HG02763 (cell line): Measurements from ENCODE around the gene IGSF10.
"Not testable (repeated sequence)": the region's sequence is repeated elsewhere in the genome, so short reads cannot be mapped to it uniquely, and the experiment has no call there.

Source experiments
- ATAC-seq: cut with Tn5 transposase; IDR thresholded peaks from one replicate; pipeline ENCODE4 v1.9.1; 2021; ENCODE audit warnings: mild to moderate bottlenecking, moderate library complexity; ENCODE audit not compliant: unreplicated experiment

IGSF10 gene, protein sequence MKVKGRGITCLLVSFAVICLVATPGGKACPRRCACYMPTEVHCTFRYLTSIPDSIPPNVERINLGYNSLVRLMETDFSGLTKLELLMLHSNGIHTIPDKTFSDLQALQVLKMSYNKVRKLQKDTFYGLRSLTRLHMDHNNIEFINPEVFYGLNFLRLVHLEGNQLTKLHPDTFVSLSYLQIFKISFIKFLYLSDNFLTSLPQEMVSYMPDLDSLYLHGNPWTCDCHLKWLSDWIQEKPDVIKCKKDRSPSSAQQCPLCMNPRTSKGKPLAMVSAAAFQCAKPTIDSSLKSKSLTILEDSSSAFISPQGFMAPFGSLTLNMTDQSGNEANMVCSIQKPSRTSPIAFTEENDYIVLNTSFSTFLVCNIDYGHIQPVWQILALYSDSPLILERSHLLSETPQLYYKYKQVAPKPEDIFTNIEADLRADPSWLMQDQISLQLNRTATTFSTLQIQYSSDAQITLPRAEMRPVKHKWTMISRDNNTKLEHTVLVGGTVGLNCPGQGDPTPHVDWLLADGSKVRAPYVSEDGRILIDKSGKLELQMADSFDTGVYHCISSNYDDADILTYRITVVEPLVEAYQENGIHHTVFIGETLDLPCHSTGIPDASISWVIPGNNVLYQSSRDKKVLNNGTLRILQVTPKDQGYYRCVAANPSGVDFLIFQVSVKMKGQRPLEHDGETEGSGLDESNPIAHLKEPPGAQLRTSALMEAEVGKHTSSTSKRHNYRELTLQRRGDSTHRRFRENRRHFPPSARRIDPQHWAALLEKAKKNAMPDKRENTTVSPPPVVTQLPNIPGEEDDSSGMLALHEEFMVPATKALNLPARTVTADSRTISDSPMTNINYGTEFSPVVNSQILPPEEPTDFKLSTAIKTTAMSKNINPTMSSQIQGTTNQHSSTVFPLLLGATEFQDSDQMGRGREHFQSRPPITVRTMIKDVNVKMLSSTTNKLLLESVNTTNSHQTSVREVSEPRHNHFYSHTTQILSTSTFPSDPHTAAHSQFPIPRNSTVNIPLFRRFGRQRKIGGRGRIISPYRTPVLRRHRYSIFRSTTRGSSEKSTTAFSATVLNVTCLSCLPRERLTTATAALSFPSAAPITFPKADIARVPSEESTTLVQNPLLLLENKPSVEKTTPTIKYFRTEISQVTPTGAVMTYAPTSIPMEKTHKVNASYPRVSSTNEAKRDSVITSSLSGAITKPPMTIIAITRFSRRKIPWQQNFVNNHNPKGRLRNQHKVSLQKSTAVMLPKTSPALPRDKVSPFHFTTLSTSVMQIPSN (N-terminal part only)

GRCh38 chr3:151460774-151461450 lies at the start of gene IGSF10:
Gene IGSF10, minus strand, starts transcription at chr3:151461061. Its CDS starts 2,352 bp downstream, at chr3:151458709.
- no peak for ATAC-seq

GRCh38 chr3:151509468-151510135 lies 48.7 kb upstream of the IGSF10 start:
- ATAC-seq: not testable (repeated sequence)

GRCh38 chr3:151504606-151505005 lies 43.7 kb upstream of the IGSF10 start:
- ATAC-seq: no peak

DNA sequence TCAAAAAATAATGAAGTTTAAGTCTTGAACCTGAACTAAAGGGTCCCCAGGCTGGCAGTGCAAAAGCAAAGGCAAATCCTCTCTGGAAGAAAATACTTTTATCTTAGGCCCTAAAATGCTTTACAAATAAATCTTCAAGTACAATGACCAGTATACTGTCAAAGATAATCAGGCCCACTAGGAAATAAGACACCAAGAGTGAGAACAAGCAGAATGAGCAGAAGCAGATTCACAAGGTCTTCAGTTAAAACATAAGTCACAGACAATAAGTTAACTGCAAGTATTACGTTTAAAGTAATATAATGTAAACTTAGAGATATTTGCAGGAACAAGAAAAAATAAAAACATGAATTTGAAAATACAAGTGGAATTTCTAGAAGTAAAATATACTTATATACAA lies 42.2 kb upstream of the IGSF10 start:
- ATAC-seq: no peak

DNA sequence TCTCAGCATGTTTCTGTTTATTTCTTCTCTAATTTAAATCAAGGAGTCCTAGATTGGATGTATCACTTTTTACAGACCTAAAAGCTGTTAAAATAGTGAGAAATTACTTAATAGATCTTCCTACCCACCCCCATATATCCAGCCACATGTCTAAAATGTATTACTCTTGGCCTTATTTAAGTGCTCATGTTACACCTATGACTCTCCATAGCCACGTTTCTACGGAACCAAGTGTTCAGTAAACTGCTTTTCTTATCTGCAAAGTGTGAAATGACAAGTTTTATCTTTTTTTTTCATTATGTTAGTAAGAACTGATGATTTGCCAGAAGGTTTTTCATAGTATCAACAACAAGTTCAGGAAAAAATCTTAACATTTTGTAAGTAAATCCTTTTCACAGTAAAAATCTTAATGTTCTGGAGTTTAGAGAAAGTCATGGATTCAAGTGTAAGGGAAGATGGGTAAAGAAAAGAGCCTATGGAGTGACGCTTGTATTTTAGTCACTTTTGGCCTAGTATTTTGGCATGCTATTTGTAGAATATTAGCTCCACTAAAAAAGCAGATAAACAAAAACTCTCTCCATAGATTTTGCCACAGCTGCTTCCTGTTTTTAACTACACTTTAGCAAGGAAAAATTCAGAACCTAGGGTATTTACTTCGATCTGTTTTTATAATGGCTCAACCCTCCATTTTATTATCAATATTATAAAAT lies 41.2 kb upstream of the IGSF10 start:
- ATAC-seq: no peak

- ATAC-seq: no peak
Measured at GRCh38 chr3:151501171-151501922, 40.5 kb upstream of the IGSF10 start.

- ATAC-seq: no peak
Measured at GRCh38 chr3:151499168-151499567, 38.3 kb upstream of the IGSF10 start.

DNA sequence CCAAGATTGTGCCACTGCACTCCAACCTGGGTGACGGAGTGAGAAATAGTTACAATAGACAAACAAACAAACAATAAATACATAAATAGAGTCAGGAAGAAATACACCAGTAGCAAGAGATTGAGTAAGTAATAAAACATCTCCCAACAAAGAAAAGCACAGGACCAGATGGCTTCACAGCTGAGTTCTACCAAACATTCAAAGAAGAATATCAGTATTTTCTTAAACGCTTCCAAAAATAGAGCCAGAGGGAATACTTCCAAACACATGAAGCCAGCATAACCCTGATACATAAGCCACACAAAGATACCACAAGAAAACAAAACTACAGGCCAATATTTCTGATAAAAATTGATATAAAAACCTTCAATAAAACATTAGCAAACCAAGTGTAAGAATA lies 30.7 kb upstream of the IGSF10 start:
- ATAC-seq: no peak

DNA sequence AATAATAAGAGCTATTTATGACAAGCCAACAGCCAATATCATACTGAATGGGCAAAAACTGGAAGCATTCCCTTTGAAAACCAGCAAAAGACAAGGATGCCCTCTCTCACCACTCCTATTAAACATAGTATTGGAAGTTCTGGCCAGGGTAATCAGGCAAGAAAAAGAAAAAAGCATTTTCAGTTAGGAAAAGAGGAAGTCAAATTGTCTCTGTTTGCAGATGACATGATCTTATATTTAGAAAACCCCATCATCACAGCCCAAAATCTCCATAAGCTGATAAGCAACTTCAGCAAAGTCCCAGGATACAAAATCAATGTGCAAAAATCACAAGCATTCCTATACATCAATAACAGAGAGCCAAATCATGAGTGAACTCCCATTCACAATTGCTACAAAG lies 27.0 kb upstream of the IGSF10 start:
- ATAC-seq: not testable (repeated sequence)

DNA sequence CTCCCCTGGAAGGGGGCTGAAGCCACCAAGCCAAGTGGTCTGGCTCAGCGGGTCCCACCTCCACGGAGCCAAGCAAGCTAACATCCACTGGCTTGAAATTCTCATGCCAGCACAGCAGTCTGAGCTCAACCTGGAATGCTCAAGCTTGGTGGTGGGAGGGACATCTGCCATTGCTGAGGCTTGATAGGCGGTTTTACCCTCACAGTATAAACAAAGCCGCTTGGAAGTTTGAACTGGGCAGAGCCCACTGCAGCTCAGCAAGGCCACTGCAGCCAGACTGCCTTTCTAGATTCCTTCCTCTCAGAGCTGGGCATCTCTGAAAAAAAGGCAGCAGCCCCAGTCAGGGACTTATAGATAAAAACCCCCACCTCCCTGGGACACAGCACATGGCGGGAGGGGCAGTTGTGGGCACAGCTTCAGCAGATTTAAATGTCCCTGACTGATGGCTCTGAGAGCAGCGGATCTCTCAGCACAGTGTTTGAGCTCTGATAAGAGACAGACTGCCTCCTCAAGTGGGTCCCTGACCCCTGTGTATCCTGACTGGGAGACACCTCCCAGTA lies 23.2 kb upstream of the IGSF10 start:
- no peak for ATAC-seq

DNA sequence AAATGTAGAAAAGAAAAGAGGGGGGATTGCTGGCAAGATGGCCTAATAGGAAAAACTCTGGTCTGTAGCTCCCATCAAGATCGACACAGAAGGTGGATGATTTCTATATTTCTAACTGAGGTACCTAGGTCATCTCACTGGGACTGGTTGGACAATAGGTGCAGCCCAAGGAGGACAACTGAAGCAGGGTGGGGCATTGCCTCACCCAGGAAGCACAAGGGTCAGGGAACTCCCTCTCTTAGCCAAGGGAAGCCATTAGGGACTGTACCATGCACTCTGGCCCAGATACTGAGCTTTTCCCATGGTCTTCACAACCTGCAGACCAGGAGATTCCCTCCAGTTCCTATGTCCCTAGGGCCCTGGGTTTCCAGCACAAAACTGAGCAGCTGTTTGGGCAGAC lies 22.6 kb upstream of the IGSF10 start:
- ATAC-seq: no peak

- ATAC-seq: no peak
Measured at GRCh38 chr3:151480492-151480891, 19.6 kb upstream of the IGSF10 start.

DNA sequence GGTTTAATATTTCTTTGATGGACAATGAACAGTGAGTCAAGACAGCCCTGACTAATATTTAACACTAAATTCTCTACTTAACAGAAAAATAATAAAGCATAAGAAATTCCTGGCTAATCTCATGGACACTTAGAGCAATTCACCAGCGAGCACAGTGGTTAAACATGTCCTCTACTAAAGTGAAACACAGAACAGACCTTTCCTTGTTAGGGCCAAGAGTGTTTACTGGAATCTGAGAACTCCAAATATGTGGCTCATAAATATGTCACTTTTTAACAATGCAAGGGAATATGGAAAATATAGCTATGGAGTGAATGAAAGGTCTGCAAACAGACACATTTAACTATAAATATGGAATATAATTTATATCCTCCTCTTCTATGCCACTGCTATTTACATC lies 18.6 kb upstream of the IGSF10 start:
- no peak for ATAC-seq

GRCh38 chr3:151478335-151478697 lies 17.5 kb upstream of the IGSF10 start:
- no peak for ATAC-seq

DNA sequence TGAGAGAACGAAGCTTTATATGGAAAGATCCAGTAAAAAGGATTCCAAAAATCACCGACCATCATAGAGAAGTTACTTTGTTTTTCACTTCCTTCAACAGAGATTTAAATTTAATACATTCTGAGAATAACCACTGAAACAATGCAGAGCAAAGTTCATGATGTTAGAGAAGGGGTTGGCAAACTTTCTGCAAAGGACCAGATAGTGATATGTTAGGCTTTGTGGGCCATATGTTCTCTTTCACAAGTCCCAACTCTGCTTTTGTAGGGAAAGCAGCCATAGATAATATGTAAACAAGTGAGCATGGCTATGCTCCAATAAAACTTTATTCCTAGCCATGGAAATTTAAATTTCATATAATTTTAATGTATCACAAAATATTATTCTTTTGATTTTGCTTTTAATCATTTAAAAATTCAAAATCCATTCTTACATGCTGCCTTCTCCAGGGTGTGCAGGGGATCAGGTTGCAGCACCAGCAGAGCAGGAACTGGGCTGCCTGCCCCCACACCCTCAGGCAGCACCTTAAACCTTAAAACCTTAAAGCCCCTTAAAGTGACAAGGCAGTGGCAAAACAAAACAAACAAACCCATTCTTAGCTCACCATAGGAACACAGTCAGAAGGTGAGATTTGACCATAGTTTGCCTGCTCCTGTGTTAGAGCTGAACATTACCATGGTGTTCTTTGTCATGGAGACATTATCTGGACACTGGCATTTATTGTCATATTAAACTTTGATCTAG lies 16.9 kb upstream of the IGSF10 start:
- ATAC-seq: no peak

GRCh38 chr3:151476344-151477018 lies 15.6 kb upstream of the IGSF10 start:
- no peak for ATAC-seq

GRCh38 chr3:151468284-151468917 lies 7.5 kb upstream of the IGSF10 start:
- peak; percentile 50 for ATAC-seq
